ENCODE data around the gene HSFX3. TPM values are rescaled to one million over a fixed set of nuclear protein-coding genes. Genes with fewer than 3 reads are reported as not detected.
A peak's percentile ranks its signal among the peaks of the same experiment; 100 is the strongest.
"Not testable (repeated sequence)": the region's sequence is repeated elsewhere in the genome, so short reads cannot be mapped to it uniquely, and the experiment has no call there.

The HSFX3 gene
- total RNA-seq, 1 experiment from 2014 or later: not detected

DNA sequence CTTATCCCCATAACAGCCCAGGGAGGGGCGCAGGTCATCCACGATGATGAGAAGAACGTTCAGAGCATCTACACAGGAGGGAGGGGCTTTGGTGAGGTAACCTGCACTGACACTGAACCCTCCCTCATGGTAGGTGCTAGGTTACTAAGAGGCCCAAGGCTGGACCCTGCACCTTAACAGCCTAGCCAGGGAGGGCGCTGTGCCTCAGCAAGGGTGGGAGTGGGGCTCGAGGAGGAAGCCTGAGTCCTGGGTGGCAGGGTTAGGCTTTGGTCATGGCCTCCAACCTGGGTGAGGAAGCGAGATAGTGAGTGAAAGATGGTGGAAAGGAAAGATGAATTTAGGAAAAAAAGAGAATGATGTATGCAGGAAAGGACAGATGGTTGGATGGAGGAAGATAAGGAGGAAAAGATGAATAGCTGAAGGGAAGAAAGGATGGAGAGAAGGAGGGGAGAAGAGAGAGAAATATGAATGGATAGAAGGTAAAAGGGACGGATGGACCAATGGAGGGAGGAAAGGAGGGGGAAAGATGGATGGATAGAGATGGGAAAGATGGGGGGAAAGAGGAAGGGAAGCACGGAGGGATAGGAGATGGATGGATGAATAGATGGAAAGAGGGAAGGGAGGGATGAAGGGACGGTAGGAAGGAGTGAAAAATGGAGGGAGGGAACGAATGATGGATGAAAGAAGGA, 45.4 kb downstream of the HSFX3 start:
- POLR2A ChIA-PET (ENCODE audit: unreplicated experiment): interaction anchor here (0.6 to 2.5 kb wide), 4 partner anchors 13 to 434 kb away, joined by 4 to 104 read pairs (median 6); partner anchors contain the start of genes EOLA1 and EOLA2
- H3K4me1 ChIP-seq (replicated peaks; ENCODE audit: insufficient read depth): peaks cover 29% of the 10 kb centered on the region
- peak overlapping the region; percentile 72 for H3K4me3 ChIP-seq
- peaks cover 21% of the 10 kb centered on the region; the same call in 1 of the 2 replicates for H3F3A ChIP-seq (ENCODE audit: insufficient read depth, low read depth)
- peak overlapping the region; percentile 69 for H3K27ac ChIP-seq
- H2AFZ ChIP-seq: peak overlapping the region; percentile 69; the same call in 1 of the 2 replicates
- DNase-seq: peak; percentile 63 to 74
- peaks cover 25% of the 10 kb centered on the region for H3K79me2 ChIP-seq (ENCODE audit: low read depth)
- no peaks in the 10 kb centered on the region for H4K20me1 ChIP-seq (ENCODE audit: insufficient read depth)
- no TSS peak for BruUV-seq (replicated peaks)
- peak overlapping the region; percentile 93 for H3K4me2 ChIP-seq
- TF ChIP-seq EZH2 (IDR thresholded peaks at IDR 0.05; ENCODE audit: low read depth): no peak
- TF ChIP-seq, protein P1, sequence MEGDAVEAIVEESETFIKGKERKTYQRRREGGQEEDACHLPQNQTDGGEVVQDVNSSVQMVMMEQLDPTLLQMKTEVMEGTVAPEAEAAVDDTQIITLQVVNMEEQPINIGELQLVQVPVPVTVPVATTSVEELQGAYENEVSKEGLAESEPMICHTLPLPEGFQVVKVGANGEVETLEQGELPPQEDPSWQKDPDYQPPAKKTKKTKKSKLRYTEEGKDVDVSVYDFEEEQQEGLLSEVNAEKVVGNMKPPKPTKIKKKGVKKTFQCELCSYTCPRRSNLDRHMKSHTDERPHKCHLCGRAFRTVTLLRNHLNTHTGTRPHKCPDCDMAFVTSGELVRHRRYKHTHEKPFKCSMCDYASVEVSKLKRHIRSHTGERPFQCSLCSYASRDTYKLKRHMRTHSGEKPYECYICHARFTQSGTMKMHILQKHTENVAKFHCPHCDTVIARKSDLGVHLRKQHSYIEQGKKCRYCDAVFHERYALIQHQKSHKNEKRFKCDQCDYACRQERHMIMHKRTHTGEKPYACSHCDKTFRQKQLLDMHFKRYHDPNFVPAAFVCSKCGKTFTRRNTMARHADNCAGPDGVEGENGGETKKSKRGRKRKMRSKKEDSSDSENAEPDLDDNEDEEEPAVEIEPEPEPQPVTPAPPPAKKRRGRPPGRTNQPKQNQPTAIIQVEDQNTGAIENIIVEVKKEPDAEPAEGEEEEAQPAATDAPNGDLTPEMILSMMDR (conservative IDR thresholded peaks at IDR 0.05): peak; percentile 70
- H3K9me3 ChIP-seq (ENCODE audit: insufficient read depth, low read depth): no peaks in the 10 kb centered on the region
- intact Hi-C loops (cut with micrococcal nuclease; ENCODE audit: unreplicated experiment): no loop called here
- H3K9me2 ChIP-seq (ENCODE audit: insufficient read depth): no peaks in the 10 kb centered on the region
- CTCF ChIA-PET: interaction anchor here (0.6 kb wide), 1 partner anchor 10 kb away, joined by 23 read pairs; no protein-coding TSS in a partner anchor
- no peaks in the 10 kb centered on the region for H3K27me3 ChIP-seq (ENCODE audit: insufficient read depth, low read depth)
- peaks cover 16% of the 10 kb centered on the region for H3K36me3 ChIP-seq (ENCODE audit: low read depth)

DNA sequence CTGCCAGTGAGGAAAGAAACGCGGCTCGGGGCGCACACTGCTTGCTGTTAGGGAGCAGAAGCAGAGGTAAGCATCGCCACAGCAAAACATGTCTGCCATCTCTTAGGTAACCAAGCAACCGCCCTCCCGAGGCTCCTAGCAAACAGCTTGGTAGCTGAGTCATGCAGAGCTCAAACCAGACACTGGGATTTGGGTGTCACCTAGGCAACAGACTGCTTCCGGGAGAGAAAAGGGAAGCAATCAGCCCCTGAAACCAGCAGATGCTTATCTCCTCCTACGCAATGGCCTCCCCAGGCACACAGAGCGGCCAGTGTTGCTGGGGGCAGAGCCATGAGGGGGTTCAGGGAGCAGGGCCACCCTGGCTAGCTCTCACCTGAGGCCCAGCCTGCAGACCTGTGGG, 46.3 kb downstream of the HSFX3 start:
- H4K20me1 ChIP-seq (ENCODE audit: insufficient read depth); H3K27me3 ChIP-seq (ENCODE audit: insufficient read depth, low read depth); H3K4me3 ChIP-seq; H3K27ac ChIP-seq; intact Hi-C loops (cut with micrococcal nuclease; ENCODE audit: unreplicated experiment); BruUV-seq (replicated peaks); H3K9me2 ChIP-seq (ENCODE audit: insufficient read depth); CTCF ChIA-PET; H2AFZ ChIP-seq; H3K9me3 ChIP-seq (ENCODE audit: insufficient read depth, low read depth): not testable (repeated sequence)
- DNase-seq: peak; percentile 86 to 92
- POLR2A ChIA-PET (ENCODE audit: unreplicated experiment): interaction anchor here (0.7 to 1.2 kb wide), 2 partner anchors 36 to 435 kb away, joined by 3 to 4 read pairs; partner anchors contain the start of gene EOLA2
- H3F3A ChIP-seq (ENCODE audit: insufficient read depth, low read depth): peaks cover 25% of the 10 kb centered on the region; the same call in 1 of the 2 replicates
- peaks cover 29% of the 10 kb centered on the region for H3K4me1 ChIP-seq (replicated peaks; ENCODE audit: insufficient read depth)
- H3K4me2 ChIP-seq: peak overlapping the region; percentile 93
- H3K79me2 ChIP-seq (ENCODE audit: low read depth): peaks cover 25% of the 10 kb centered on the region
- peaks cover 24% of the 10 kb centered on the region for H3K36me3 ChIP-seq (ENCODE audit: low read depth)

DNA sequence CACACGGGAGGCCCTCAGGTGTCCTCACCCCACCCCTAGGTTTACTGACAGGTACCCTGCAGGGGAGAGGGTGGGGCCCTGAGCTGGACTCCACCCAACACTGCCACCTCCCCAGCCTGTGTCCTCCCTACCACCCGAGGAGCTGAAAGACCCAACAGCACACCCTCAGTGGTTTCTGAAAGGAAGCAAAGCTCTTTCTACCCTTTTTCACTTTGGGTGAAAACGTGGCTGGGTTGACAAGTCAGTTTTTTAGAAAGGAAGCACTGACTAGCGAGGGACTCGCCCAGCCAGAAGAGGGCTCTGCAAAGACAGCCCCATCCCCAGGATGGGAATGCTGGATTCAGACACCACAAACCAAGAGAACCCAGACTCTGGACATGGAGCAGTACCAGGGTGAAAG, 46.8 kb downstream of the HSFX3 start:
- H3K27ac ChIP-seq; H4K20me1 ChIP-seq (ENCODE audit: insufficient read depth); H3K4me2 ChIP-seq; H3K27me3 ChIP-seq (ENCODE audit: insufficient read depth, low read depth); CTCF ChIA-PET; H2AFZ ChIP-seq; H3K9me3 ChIP-seq (ENCODE audit: insufficient read depth, low read depth); DNase-seq; BruUV-seq (replicated peaks); H3K9me2 ChIP-seq (ENCODE audit: insufficient read depth); H3K4me3 ChIP-seq; intact Hi-C loops (cut with micrococcal nuclease; ENCODE audit: unreplicated experiment): not testable (repeated sequence)
- Histone ChIP-seq H3K36me3 (ENCODE audit: low read depth) (peaks cover 30% of the 10 kb centered on the region), H3K79me2 (ENCODE audit: low read depth) (peaks cover 25% of the 10 kb centered on the region), H3F3A (ENCODE audit: insufficient read depth, low read depth) (peaks cover 31% of the 10 kb centered on the region; the same call in 1 of the 2 replicates), H3K4me1 (replicated peaks; ENCODE audit: insufficient read depth) (peaks cover 34% of the 10 kb centered on the region)
- POLR2A ChIA-PET (ENCODE audit: unreplicated experiment): interaction anchor here (0.7 to 1.2 kb wide), 2 partner anchors 37 to 435 kb away, joined by 3 to 4 read pairs; partner anchors contain the start of gene EOLA2

DNA sequence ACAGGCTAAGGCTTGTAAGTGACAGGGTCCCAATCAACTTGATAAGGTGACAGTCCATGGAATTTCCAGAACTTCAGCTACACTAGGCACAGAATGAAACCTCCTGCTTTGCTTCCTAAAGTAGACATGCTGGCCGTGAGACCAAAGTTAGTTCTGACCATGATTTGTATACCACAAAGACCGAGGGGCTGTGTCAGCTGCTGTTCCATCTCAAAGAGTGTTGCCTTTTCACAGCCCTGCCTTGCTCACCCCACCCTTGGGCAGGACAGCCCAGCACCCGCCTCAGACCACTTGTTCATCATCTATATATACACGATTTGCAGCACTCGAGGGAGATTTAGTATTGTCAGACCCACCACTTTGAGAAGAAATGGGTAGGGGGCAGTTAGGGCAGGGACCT, 50.0 kb downstream of the HSFX3 start:
- H3K4me1 ChIP-seq (replicated peaks; ENCODE audit: insufficient read depth): peaks cover 46% of the 10 kb centered on the region
- TF ChIP-seq EZH2 (IDR thresholded peaks at IDR 0.05; ENCODE audit: low read depth): no peak
- TF ChIP-seq, protein P1 (conservative IDR thresholded peaks at IDR 0.05): no peak
- DNase-seq: no peak
- no peak overlapping the region for H2AFZ ChIP-seq
- ChIA-PET CTCF (no interaction called here), POLR2A (ENCODE audit: unreplicated experiment) (no interaction called here)
- H3K4me3 ChIP-seq: no peak overlapping the region
- H4K20me1 ChIP-seq (ENCODE audit: insufficient read depth): no peaks in the 10 kb centered on the region
- peaks cover 47% of the 10 kb centered on the region for H3F3A ChIP-seq (ENCODE audit: insufficient read depth, low read depth)
- no TSS peak for BruUV-seq (replicated peaks)
- peaks cover 24% of the 10 kb centered on the region for H3K79me2 ChIP-seq (ENCODE audit: low read depth)
- H3K27ac ChIP-seq: no peak overlapping the region
- intact Hi-C loops (cut with micrococcal nuclease; ENCODE audit: unreplicated experiment): loop anchor here (10.0 kb wide), 1 partner anchor 1585 kb away; the partner anchor contains the start of gene FMR1
- no peaks in the 10 kb centered on the region for H3K9me2 ChIP-seq (ENCODE audit: insufficient read depth)
- H3K9me3 ChIP-seq (ENCODE audit: insufficient read depth, low read depth): no peaks in the 10 kb centered on the region
- H3K27me3 ChIP-seq (ENCODE audit: insufficient read depth, low read depth): no peaks in the 10 kb centered on the region
- H3K4me2 ChIP-seq: no peak overlapping the region
- peaks cover 52% of the 10 kb centered on the region for H3K36me3 ChIP-seq (ENCODE audit: low read depth)

All from PC-9 (cell line).